ENCODE measurements around the gene EIF5. TPM values are rescaled to one million over a fixed set of nuclear protein-coding genes. Genes with fewer than 3 reads are reported as not detected.

EIF5 gene
- total and polyA plus RNA-seq, 2 of the 4 experiments (the other 2 are of a cell fraction): 181 to 241 TPM

GRCh38 chr14:103286968-103287850 lies 46.8 kb upstream of the EIF5 start:
- TF ChIP-seq FOS (IDR thresholded peaks at IDR 0.05; ENCODE audit: low read depth, low read length) (no peak), NFE2L2 (IDR thresholded peaks at IDR 0.05; ENCODE audit: low read depth, low read length) (no peak), MAFK (IDR thresholded peaks at IDR 0.05; ENCODE audit: low read depth, low read length) (no peak), CHD1 (IDR thresholded peaks at IDR 0.05; ENCODE audit: low read depth, low read length) (no peak), ELK1 (IDR thresholded peaks at IDR 0.05; ENCODE audit: borderline replicate concordance, low read depth, low read length) (no peak), RCOR1 (IDR thresholded peaks at IDR 0.05; ENCODE audit: insufficient replicate concordance, low read length) (no peak), CEBPB (IDR thresholded peaks at IDR 0.05; ENCODE audit: low read depth, low read length) (no peak), USF2 (IDR thresholded peaks at IDR 0.05; ENCODE audit: low read depth, low read length) (no peak), MXI1 (IDR thresholded peaks at IDR 0.05; ENCODE audit: borderline replicate concordance, low read depth, low read length) (no peak), BHLHE40 (IDR thresholded peaks at IDR 0.05; ENCODE audit: low read depth, low read length) (no peak)
- CTCF ChIA-PET: interaction anchor here (1.1 kb wide), 1 partner anchor 182 kb away, joined by 4 read pairs; no protein-coding TSS in a partner anchor

More at GRCh38 chr14:103286968-103287850, 46.8 kb upstream of the EIF5 start:
- Histone ChIP-seq H4K91ac (ENCODE audit: insufficient read depth, low read depth, low read length) (no peak overlapping the region), H2BK15ac (ENCODE audit: low read depth, low read length) (no peak overlapping the region), H2BK5ac (ENCODE audit: low read depth, low read length, poor library complexity, severe bottlenecking) (no peak overlapping the region), H4K8ac (ENCODE audit: low read depth in 2 of 2, low read length in 2 of 2) (no peak overlapping the region), H2BK120ac (ENCODE audit: low read depth, low read length) (no peak overlapping the region), H2BK20ac (ENCODE audit: low read depth, low read length) (no peak overlapping the region), H3K56ac (ENCODE audit: extremely low read depth, insufficient read depth, low read length) (no peak overlapping the region), H3K27ac (ENCODE audit: insufficient read depth, low read length) (no peak overlapping the region), H3K4me3 (ENCODE audit: insufficient read depth, low read depth, low read length) (no peak overlapping the region), H3K9ac (ENCODE audit: low read depth, low read length) (no peak overlapping the region), H3K9me1 (ENCODE audit: insufficient read depth, low read length) (no peaks in the 10 kb centered on the region), H3K27me3 (ENCODE audit: control insufficient read depth, insufficient read depth, low read length) (peaks cover 63% of the 10 kb centered on the region), H3K4me2 (ENCODE audit: low read depth, low read length) (no peak overlapping the region), H2AK5ac (ENCODE audit: low read depth, low read length) (no peak overlapping the region), H4K5ac (ENCODE audit: low read depth, low read length) (no peak overlapping the region), H2AK9ac (replicated peaks; ENCODE audit: low read depth, low read length, poor library complexity) (no peak overlapping the region), H3K4me1 (ENCODE audit: control insufficient read depth, insufficient read depth, low read length) (no peaks in the 10 kb centered on the region), H2AFZ (replicated peaks; ENCODE audit: low read length, poor library complexity) (no peak overlapping the region), H3K23ac (ENCODE audit: low read depth, low read length) (no peak overlapping the region), H3K36me3 (ENCODE audit: control insufficient read depth, insufficient read depth, low read length) (no peaks in the 10 kb centered on the region), H3K14ac (replicated peaks; ENCODE audit: low read depth, low read length) (no peak overlapping the region), H3K79me1 (ENCODE audit: low read depth in 1 of 2, low read length in 2 of 2) (no peaks in the 10 kb centered on the region), H3K9me3 (ENCODE audit: control insufficient read depth, insufficient read depth, low read length) (no peaks in the 10 kb centered on the region), H4K20me1 (ENCODE audit: insufficient read depth, low read length) (no peaks in the 10 kb centered on the region), H3K18ac (ENCODE audit: low read depth, low read length) (no peak overlapping the region), H3K4ac (ENCODE audit: low read depth, low read length) (no peak overlapping the region)
- in situ Hi-C loops (cut with MboI; ENCODE audit: low sequenced_read_pairs) (no loop called here), dilution Hi-C loops (cut with HindIII; ENCODE audit: low sequenced_read_pairs, unreplicated experiment) (no loop called here), intact Hi-C loops (cut with micrococcal nuclease) (no loop called here)
- 70% methylated on average over 8 of the region's 20 CpGs; no CpG with 5 or more reads in 1 of the 2 experiments for WGBS, 2 experiments (ENCODE audit: extremely low coverage in 2 of 2, insufficient read length in 1 of 2)
- ATAC-seq (ENCODE audit: low read depth) (no peak), DNase-seq (no peak)
- POLR2A ChIA-PET (ENCODE audit: unreplicated experiment): no interaction called here
- no TSS peak for BruUV-seq (replicated peaks)
